Melanocyte of skin (primary cell): ENCODE data around the gene ZNF414. TPM values are rescaled to one million over a fixed set of nuclear protein-coding genes. Genes with fewer than 3 reads are reported as not detected.

Experiments used
- total RNA-seq, 2 donors: library from RNA; depleted of rRNA; stranded (reverse); fragments of >200 nt; gene quantifications; 2 replicates each; pipeline ENCODE4 v1.2.3, GENCODE V29; 2012

ZNF414 gene
- 1 to 10 TPM; 5.5 to 6.3 TPM for total RNA-seq

GRCh38 chr19:8513687-8514504 lies at the start of gene ZNF414:
TSS of gene ZNF414 (minus strand) at chr19:8514167. CDS start at chr19:8514046, 121 bp downstream.

Other genes starting within 250 kb of the ZNF414 start
- 10 to 100 TPM; 26.8 to 47.0 TPM for gene CD320, start 205.8 kb downstream of the ZNF414 start, total RNA-seq
- gene NDUFA7, start 192.8 kb downstream of the ZNF414 start, total RNA-seq = 10 to 100 TPM; 30.6 to 35.0 TPM
- 10 to 100 TPM; 91.6 to 97.0 TPM for gene RPS28, start 192.7 kb downstream of the ZNF414 start, total RNA-seq
- gene KANK3, start 170.9 kb downstream of the ZNF414 start, total RNA-seq = under 1 TPM; under 0.01 TPM
- gene ANGPTL4, start 150.0 kb downstream of the ZNF414 start, total RNA-seq = 1 to 10 TPM in 1 of 2 donors, under 1 TPM in 1; 0.33 to 1.7 TPM
- 10 to 100 TPM; 20.0 to 43.3 TPM for gene RAB11B, start 123.8 kb downstream of the ZNF414 start, total RNA-seq
- gene MARCHF2, start 100.9 kb downstream of the ZNF414 start, total RNA-seq = 10 to 100 TPM; 76.3 to 89.8 TPM
- gene HNRNPM, start 69.2 kb downstream of the ZNF414 start, total RNA-seq = 10 to 100 TPM; 37.2 to 64.3 TPM
- not detected for gene PRAM1, start 11.5 kb downstream of the ZNF414 start, total RNA-seq
- gene MYO1F, start 63.3 kb upstream of the ZNF414 start, total RNA-seq = 1 to 10 TPM; 1.0 to 1.3 TPM
- 1 to 10 TPM in 1 of 2 donors, under 1 TPM in 1; 0.69 to 2.0 TPM for gene ADAMTS10, start 96.5 kb upstream of the ZNF414 start, total RNA-seq
- not detected for gene NFILZ, start 116.5 kb upstream of the ZNF414 start, total RNA-seq
- gene ACTL9, start 184.6 kb upstream of the ZNF414 start, total RNA-seq = not detected
- gene OR2Z1, start 207.5 kb upstream of the ZNF414 start, total RNA-seq = not detected